ENCODE data around the gene SUCLG2. TPM values are rescaled to one million over a fixed set of nuclear protein-coding genes. Genes with fewer than 3 reads are reported as not detected.

Gene SUCLG2
- polyA plus RNA-seq, 2 of the 4 experiments (the other 2 are of a cell fraction): 39.8 to 61.3 TPM

DNA sequence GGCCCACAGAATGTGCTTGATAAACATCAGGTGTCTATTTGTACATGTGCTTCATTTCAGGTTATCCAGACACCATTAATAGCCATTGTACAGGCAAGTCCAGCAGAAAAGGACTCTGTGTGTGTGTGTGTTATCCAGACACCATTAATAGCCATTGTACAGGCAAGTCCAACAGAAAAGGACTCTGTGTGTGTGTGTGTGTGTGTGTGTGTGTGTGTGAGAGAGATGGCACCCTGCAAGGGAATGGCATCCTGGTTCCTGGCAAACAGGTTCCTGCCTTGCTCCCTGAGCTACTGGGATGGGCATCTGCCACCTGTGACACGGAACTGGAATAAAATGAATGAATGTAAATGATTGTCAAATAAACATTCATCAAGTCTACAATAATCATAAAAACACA is 11.7 kb downstream of the SUCLG2 start:
- WGBS (ENCODE audit: missing lambda C conversion rate): 100% methylated on average over 1 of the region's 1 CpG
- ChIA-PET CTCF (no interaction called here), POLR2A (no interaction called here)
- FAIRE-seq (no peak), ATAC-seq (no peak), DNase-seq (ENCODE audit: low read depth in 1 of 2, low spot score in 1 of 2) (no peak)
- no peaks in the 10 kb centered on the region for H3K9me3 ChIP-seq
- H3K4me1 ChIP-seq: peaks cover 52% of the 10 kb centered on the region
- H3K4me3 ChIP-seq: no peak overlapping the region
- peak overlapping the region in 1 of 2 experiments; percentile 58; a peak in 1 of 6 replicates for H3K27ac ChIP-seq
- no peak overlapping the region for H3K4me2 ChIP-seq
- TF ChIP-seq MAFK (IDR thresholded peaks at IDR 0.05; ENCODE audit: partially characterized antibody) (no peak), E2F6 (IDR thresholded peaks at IDR 0.05; ENCODE audit: borderline replicate concordance, low read depth) (no peak), SREBF2 (IDR thresholded peaks at IDR 0.05) (no peak), FOSL2 (IDR thresholded peaks at IDR 0.05) (no peak), FOSL2 (CRISPR knock-in tag; IDR thresholded peaks at IDR 0.05) (no peak), TP53 (CRISPR knock-in tag; IDR thresholded peaks at IDR 0.05) (no peak), JUN (IDR thresholded peaks at IDR 0.05) (no peak), BHLHE40 (IDR thresholded peaks at IDR 0.05; ENCODE audit: low read depth, low read length) (no peak)
- TF ChIP-seq, protein P1, sequence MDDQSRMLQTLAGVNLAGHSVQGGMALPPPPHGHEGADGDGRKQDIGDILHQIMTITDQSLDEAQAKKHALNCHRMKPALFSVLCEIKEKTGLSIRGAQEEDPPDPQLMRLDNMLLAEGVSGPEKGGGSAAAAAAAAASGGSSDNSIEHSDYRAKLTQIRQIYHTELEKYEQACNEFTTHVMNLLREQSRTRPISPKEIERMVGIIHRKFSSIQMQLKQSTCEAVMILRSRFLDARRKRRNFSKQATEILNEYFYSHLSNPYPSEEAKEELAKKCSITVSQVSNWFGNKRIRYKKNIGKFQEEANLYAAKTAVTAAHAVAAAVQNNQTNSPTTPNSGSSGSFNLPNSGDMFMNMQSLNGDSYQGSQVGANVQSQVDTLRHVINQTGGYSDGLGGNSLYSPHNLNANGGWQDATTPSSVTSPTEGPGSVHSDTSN (IDR thresholded peaks at IDR 0.05): no peak

- ChIA-PET POLR2A (no interaction called here), CTCF (no interaction called here)
- Histone ChIP-seq H3K4me2 (no peak overlapping the region), H3K4me3 (no peak overlapping the region), H3K27ac (peak overlapping the region in 1 of 2 experiments; percentile 58; a peak in 3 of 6 replicates), H3K9me3 (no peaks in the 10 kb centered on the region), H3K4me1 (peaks cover 56% of the 10 kb centered on the region)
- DNase-seq (ENCODE audit: low read depth in 1 of 2, low spot score in 1 of 2) (no peak), ATAC-seq (no peak), FAIRE-seq (no peak)
- WGBS (ENCODE audit: missing lambda C conversion rate): 93% methylated on average over 4 of the region's 4 CpGs
- TF ChIP-seq MAX (IDR thresholded peaks at IDR 0.05) (no peak), CHD4 (IDR thresholded peaks at IDR 0.05; ENCODE audit: borderline replicate concordance) (no peak)
Measured at GRCh38 chr3:67642190-67642589, 12.2 kb downstream of the SUCLG2 start.

GRCh38 chr3:67641451-67641850 is 13.0 kb downstream of the SUCLG2 start:
- POLR2A ChIA-PET: no interaction called here

More at GRCh38 chr3:67641451-67641850, 13.0 kb downstream of the SUCLG2 start:
- H3K9me3 ChIP-seq: no peaks in the 10 kb centered on the region
- H3K27ac ChIP-seq: peak overlapping the region in 1 of 2 experiments; percentile 58; a peak in 3 of 6 replicates
- ATAC-seq (no peak), DNase-seq (ENCODE audit: low read depth in 1 of 2, low spot score in 1 of 2) (no peak), FAIRE-seq (no peak)
- no peak overlapping the region for H3K4me3 ChIP-seq
- CTCF ChIA-PET: no interaction called here
- peaks cover 56% of the 10 kb centered on the region for H3K4me1 ChIP-seq
- WGBS (ENCODE audit: missing lambda C conversion rate): 96% methylated on average over 3 of the region's 3 CpGs
- TF ChIP-seq, protein P1 (IDR thresholded peaks at IDR 0.05): no peak
- TF ChIP-seq E2F6 (IDR thresholded peaks at IDR 0.05; ENCODE audit: borderline replicate concordance, low read depth) (no peak), BCL3 (IDR thresholded peaks at IDR 0.05) (no peak), POLR2A (IDR thresholded peaks at IDR 0.05; ENCODE audit: low read length) (no peak), EHMT2 (IDR thresholded peaks at IDR 0.05; ENCODE audit: low read depth) (no peak), FOXS1 (CRISPR knock-in tag; IDR thresholded peaks at IDR 0.05) (no peak), CHD4 (IDR thresholded peaks at IDR 0.05; ENCODE audit: borderline replicate concordance) (no peak), TFCP2L1 (CRISPR knock-in tag; IDR thresholded peaks at IDR 0.05) (no peak), CEBPB (IDR thresholded peaks at IDR 0.05) (no peak), ZC3H11A (IDR thresholded peaks at IDR 0.05) (no peak), FOSB (CRISPR knock-in tag; IDR thresholded peaks at IDR 0.05) (no peak), NFE2L2 (conservative IDR thresholded peaks at IDR 0.05; ENCODE audit: low read length) (no peak), RAD21 (conservative IDR thresholded peaks at IDR 0.05 in 1 of 2, IDR thresholded peaks at IDR 0.05 in 1 of 2) (no peak), ZSCAN20 (CRISPR knock-in tag; IDR thresholded peaks at IDR 0.05) (no peak), POLR2AphosphoS2 (conservative IDR thresholded peaks at IDR 0.05; ENCODE audit: low read length) (no peak), RARB (CRISPR knock-in tag; IDR thresholded peaks at IDR 0.05) (no peak)
- TF ChIP-seq, protein P2, sequence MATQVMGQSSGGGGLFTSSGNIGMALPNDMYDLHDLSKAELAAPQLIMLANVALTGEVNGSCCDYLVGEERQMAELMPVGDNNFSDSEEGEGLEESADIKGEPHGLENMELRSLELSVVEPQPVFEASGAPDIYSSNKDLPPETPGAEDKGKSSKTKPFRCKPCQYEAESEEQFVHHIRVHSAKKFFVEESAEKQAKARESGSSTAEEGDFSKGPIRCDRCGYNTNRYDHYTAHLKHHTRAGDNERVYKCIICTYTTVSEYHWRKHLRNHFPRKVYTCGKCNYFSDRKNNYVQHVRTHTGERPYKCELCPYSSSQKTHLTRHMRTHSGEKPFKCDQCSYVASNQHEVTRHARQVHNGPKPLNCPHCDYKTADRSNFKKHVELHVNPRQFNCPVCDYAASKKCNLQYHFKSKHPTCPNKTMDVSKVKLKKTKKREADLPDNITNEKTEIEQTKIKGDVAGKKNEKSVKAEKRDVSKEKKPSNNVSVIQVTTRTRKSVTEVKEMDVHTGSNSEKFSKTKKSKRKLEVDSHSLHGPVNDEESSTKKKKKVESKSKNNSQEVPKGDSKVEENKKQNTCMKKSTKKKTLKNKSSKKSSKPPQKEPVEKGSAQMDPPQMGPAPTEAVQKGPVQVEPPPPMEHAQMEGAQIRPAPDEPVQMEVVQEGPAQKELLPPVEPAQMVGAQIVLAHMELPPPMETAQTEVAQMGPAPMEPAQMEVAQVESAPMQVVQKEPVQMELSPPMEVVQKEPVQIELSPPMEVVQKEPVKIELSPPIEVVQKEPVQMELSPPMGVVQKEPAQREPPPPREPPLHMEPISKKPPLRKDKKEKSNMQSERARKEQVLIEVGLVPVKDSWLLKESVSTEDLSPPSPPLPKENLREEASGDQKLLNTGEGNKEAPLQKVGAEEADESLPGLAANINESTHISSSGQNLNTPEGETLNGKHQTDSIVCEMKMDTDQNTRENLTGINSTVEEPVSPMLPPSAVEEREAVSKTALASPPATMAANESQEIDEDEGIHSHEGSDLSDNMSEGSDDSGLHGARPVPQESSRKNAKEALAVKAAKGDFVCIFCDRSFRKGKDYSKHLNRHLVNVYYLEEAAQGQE (IDR thresholded peaks at IDR 0.05): no peak
- no peak overlapping the region for H3K4me2 ChIP-seq
